Measurements from ENCODE around the gene ATP12A. TPM values are rescaled to one million over a fixed set of nuclear protein-coding genes. Genes with fewer than 3 reads are reported as not detected.

ATP12A gene
- total and polyA plus RNA-seq, 11 donors = not detected

DNA sequence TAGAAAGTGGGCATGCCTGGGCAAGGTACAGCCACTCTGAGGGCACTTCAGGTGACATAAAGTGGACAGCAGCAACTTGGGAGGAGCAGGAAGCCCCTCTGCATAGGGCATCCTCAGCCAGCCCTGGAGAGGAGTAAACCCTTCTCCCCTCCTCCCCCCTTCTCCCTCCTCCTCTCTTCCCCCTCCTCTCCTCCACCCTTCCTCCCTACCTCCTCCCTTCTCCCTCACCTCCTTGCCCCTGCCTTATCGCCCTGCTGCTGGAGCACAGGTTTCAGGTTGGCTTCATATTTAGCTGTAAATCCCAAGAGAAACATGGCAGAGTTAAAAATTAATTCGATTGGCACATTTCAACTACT is 30.5 kb upstream of the ATP12A start:
- H3K4me3 ChIP-seq = no peak overlapping the region
- TF ChIP-seq, protein P1, sequence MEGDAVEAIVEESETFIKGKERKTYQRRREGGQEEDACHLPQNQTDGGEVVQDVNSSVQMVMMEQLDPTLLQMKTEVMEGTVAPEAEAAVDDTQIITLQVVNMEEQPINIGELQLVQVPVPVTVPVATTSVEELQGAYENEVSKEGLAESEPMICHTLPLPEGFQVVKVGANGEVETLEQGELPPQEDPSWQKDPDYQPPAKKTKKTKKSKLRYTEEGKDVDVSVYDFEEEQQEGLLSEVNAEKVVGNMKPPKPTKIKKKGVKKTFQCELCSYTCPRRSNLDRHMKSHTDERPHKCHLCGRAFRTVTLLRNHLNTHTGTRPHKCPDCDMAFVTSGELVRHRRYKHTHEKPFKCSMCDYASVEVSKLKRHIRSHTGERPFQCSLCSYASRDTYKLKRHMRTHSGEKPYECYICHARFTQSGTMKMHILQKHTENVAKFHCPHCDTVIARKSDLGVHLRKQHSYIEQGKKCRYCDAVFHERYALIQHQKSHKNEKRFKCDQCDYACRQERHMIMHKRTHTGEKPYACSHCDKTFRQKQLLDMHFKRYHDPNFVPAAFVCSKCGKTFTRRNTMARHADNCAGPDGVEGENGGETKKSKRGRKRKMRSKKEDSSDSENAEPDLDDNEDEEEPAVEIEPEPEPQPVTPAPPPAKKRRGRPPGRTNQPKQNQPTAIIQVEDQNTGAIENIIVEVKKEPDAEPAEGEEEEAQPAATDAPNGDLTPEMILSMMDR (IDR thresholded peaks at IDR 0.05) = no peak
- no peak for TF ChIP-seq POLR2A (IDR thresholded peaks at IDR 0.05)
- H3K9me3 ChIP-seq = no peaks in the 10 kb centered on the region
- no peak overlapping the region for H3K27ac ChIP-seq
- DNase-seq (no peak), ATAC-seq (no peak)
- 78 to 85% (median 83%) methylated on average over 2 of the region's 2 CpGs for WGBS, 4 donors
- no peaks in the 10 kb centered on the region for H3K36me3 ChIP-seq
- H3K27me3 ChIP-seq = no peaks in the 10 kb centered on the region
- intact Hi-C loops (cut with DNase I) = no loop called here
- H3K4me1 ChIP-seq = no peaks in the 10 kb centered on the region

GRCh38 chr13:24650161-24650560 is 30.0 kb upstream of the ATP12A start:
- Histone ChIP-seq H3K36me3 (no peaks in the 10 kb centered on the region), H3K4me3 (no peak overlapping the region), H3K4me1 (no peaks in the 10 kb centered on the region), H3K27me3 (no peaks in the 10 kb centered on the region), H3K27ac (no peak overlapping the region), H3K9me3 (no peaks in the 10 kb centered on the region)
- WGBS, 4 donors = 77 to 84% (median 77%) methylated on average over 3 of the region's 3 CpGs
- TF ChIP-seq, protein P1 (IDR thresholded peaks at IDR 0.05) = no peak
- DNase-seq (no peak), ATAC-seq (no peak)
- intact Hi-C loops (cut with DNase I) = no loop called here

GRCh38 chr13:24651718-24652345 is 28.4 kb upstream of the ATP12A start:
- no peak for ATAC-seq
- no peak overlapping the region for H3K27ac ChIP-seq
- no peak for TF ChIP-seq POLR2A (IDR thresholded peaks at IDR 0.05)
- TF ChIP-seq, protein P1 (IDR thresholded peaks at IDR 0.05) = no peak
- no peaks in the 10 kb centered on the region for H3K9me3 ChIP-seq
- H3K36me3 ChIP-seq = no peaks in the 10 kb centered on the region
- no peaks in the 10 kb centered on the region for H3K4me1 ChIP-seq
- no peak for DNase-seq
- intact Hi-C loops (cut with DNase I) = no loop called here
- WGBS, 4 donors = 93 to 95% (median 94%) methylated on average over 7 of the region's 7 CpGs
- H3K27me3 ChIP-seq = no peaks in the 10 kb centered on the region
- no peak overlapping the region for H3K4me3 ChIP-seq

- DNase-seq (no peak), ATAC-seq (no peak)
- Histone ChIP-seq H3K27me3 (no peaks in the 10 kb centered on the region), H3K9me3 (no peaks in the 10 kb centered on the region), H3K4me1 (no peaks in the 10 kb centered on the region), H3K27ac (no peak overlapping the region), H3K4me3 (no peak overlapping the region), H3K36me3 (no peaks in the 10 kb centered on the region)
- intact Hi-C loops (cut with DNase I) = no loop called here
- WGBS, 4 donors = 83 to 97% (median 89%) methylated on average over 3 of the region's 3 CpGs
- TF ChIP-seq POLR2A (IDR thresholded peaks at IDR 0.05) = no peak
- TF ChIP-seq, protein P1 (IDR thresholded peaks at IDR 0.05) = no peak
These were observed 27.8 kb upstream of the ATP12A start for GRCh38 chr13:24652359-24652758.

All from heart left ventricle (tissue), 16 donors.